Testis (tissue), 2 donors: ENCODE data around the gene SERPIND1.

ENCODE experiments used
- CTCF ChIP-seq, 3 experiments: fragments of 450-650 bp in 2 of 3; fragments of 200-600 bp in 1 of 3; sonication (generic) in 1 of 3; IDR thresholded peaks; one replicate each; pipeline ENCODE4 v1.5.1; 2016 to 2019; ENCODE audit warnings: antibody characterized with exemption in 3 of 3, mild to moderate bottlenecking in 2 of 3, moderate library complexity in 1 of 3
- POLR2A ChIP-seq: fragments of 450-650 bp; IDR thresholded peaks from one replicate; pipeline ENCODE4 v1.6.1; 2017; ENCODE audit warnings: antibody characterized with exemption, mild to moderate bottlenecking, moderate library complexity

GRCh38 chr22:20786048-20786447, 12.1 kb downstream of the SERPIND1 start:
- TF ChIP-seq CTCF (IDR thresholded peaks at IDR 0.05), result no peak
- no peak for TF ChIP-seq POLR2A
